RKO (cell line): ENCODE data around the gene PLCL1.

Source experiments
- DNase-seq: peaks from one replicate; pipeline ENCODE4 v3.0.0-alpha.2; 2016; ENCODE audit warnings: low spot score

The PLCL1 gene

GRCh38 chr2:197927994-197928393 lies 123.6 kb downstream of the PLCL1 start:
- DNase-seq, result no peak

GRCh38 chr2:197929008-197929885 lies 124.9 kb downstream of the PLCL1 start:
- no peak for DNase-seq

- DNase-seq, result no peak
Observed at GRCh38 chr2:197929886-197930227, 125.5 kb downstream of the PLCL1 start.

- no peak for DNase-seq
Observed at GRCh38 chr2:197930570-197931278, 126.3 kb downstream of the PLCL1 start.

GRCh38 chr2:197931661-197932312 lies 127.4 kb downstream of the PLCL1 start:
- no peak for DNase-seq

- DNase-seq, result no peak
Observed at GRCh38 chr2:197932374-197932773, 128.0 kb downstream of the PLCL1 start.

GRCh38 chr2:197934261-197934933 lies 130.0 kb downstream of the PLCL1 start:
- no peak for DNase-seq

- DNase-seq, result no peak
Observed at GRCh38 chr2:197934934-197935289, 130.5 kb downstream of the PLCL1 start.

GRCh38 chr2:197937814-197938213 lies 133.4 kb downstream of the PLCL1 start:
- DNase-seq, result no peak

GRCh38 chr2:197938555-197938954 lies 134.2 kb downstream of the PLCL1 start:
- DNase-seq, result no peak

GRCh38 chr2:197939787-197940186 lies 135.4 kb downstream of the PLCL1 start:
- DNase-seq, result no peak

GRCh38 chr2:197940382-197940781 lies 136.0 kb downstream of the PLCL1 start:
- no peak for DNase-seq

GRCh38 chr2:197941715-197942114 lies 137.3 kb downstream of the PLCL1 start:
- no peak for DNase-seq

GRCh38 chr2:197943731-197944130 lies 139.3 kb downstream of the PLCL1 start:
- DNase-seq, result no peak

- DNase-seq, result no peak
Observed at GRCh38 chr2:197944416-197945096, 140.2 kb downstream of the PLCL1 start.

GRCh38 chr2:197946562-197946961 lies 142.2 kb downstream of the PLCL1 start:
- DNase-seq, result no peak

- DNase-seq, result no peak
Observed at GRCh38 chr2:197947219-197947757, 142.9 kb downstream of the PLCL1 start.

GRCh38 chr2:197949224-197949623 lies 144.8 kb downstream of the PLCL1 start:
- DNase-seq, result no peak

GRCh38 chr2:197950006-197950405 lies 145.6 kb downstream of the PLCL1 start:
- no peak for DNase-seq

- no peak for DNase-seq
Observed at GRCh38 chr2:197950724-197951123, 146.3 kb downstream of the PLCL1 start.

GRCh38 chr2:197952540-197953202 lies 148.3 kb downstream of the PLCL1 start:
- no peak for DNase-seq
